Measurements from ENCODE around the gene INPP5F. TPM values are rescaled to one million over a fixed set of nuclear protein-coding genes. Genes with fewer than 3 reads are reported as not detected.

The INPP5F gene
- total and polyA plus RNA-seq, 10 of the 15 experiments (the other 5 are each of a cell fraction or from before 2014, with no cell fraction given), result 6.0 to 49.3 (median 34.3) TPM

GRCh38 chr10:119753309-119753708, 27.5 kb downstream of the INPP5F start (continued):
- TF ChIP-seq, protein P1, sequence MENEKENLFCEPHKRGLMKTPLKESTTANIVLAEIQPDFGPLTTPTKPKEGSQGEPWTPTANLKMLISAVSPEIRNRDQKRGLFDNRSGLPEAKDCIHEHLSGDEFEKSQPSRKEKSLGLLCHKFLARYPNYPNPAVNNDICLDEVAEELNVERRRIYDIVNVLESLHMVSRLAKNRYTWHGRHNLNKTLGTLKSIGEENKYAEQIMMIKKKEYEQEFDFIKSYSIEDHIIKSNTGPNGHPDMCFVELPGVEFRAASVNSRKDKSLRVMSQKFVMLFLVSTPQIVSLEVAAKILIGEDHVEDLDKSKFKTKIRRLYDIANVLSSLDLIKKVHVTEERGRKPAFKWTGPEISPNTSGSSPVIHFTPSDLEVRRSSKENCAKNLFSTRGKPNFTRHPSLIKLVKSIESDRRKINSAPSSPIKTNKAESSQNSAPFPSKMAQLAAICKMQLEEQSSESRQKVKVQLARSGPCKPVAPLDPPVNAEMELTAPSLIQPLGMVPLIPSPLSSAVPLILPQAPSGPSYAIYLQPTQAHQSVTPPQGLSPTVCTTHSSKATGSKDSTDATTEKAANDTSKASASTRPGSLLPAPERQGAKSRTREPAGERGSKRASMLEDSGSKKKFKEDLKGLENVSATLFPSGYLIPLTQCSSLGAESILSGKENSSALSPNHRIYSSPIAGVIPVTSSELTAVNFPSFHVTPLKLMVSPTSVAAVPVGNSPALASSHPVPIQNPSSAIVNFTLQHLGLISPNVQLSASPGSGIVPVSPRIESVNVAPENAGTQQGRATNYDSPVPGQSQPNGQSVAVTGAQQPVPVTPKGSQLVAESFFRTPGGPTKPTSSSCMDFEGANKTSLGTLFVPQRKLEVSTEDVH (IDR thresholded peaks at IDR 0.05; ENCODE audit: low read depth, partially characterized antibody), result no peak
- no peak for TF ChIP-seq NR2C2 (IDR thresholded peaks at IDR 0.05; ENCODE audit: borderline replicate concordance, control insufficient read depth, insufficient read length, low read depth)
- TF ChIP-seq CHD4 (IDR thresholded peaks at IDR 0.05), result no peak
- TF ChIP-seq TCF7 (IDR thresholded peaks at IDR 0.05; ENCODE audit: borderline replicate concordance), result no peak
- TF ChIP-seq E2F4 (IDR thresholded peaks at IDR 0.05; ENCODE audit: low read depth, low read length), result no peak

GRCh38 chr10:119754085-119754484, 28.2 kb downstream of the INPP5F start:
- DNase-seq (ENCODE audit: low read depth, low spot score) (no peak), ATAC-seq (no peak), FAIRE-seq (no peak)
- WGBS (ENCODE audit: insufficient coverage, insufficient replicate concordance, low lambda C conversion rate, missing lambda C conversion rate), result 80% methylated on average over 5 of the region's 5 CpGs
- Histone ChIP-seq H3K4me2 (ENCODE audit: control insufficient read depth, insufficient read depth) (no peak overlapping the region), H3K27me3 (replicated peaks in 1 of 2; ENCODE audit: control insufficient read depth in 2 of 2, insufficient read depth in 2 of 2, low read length in 1 of 2) (no peaks in the 10 kb centered on the region), H3K4me1 (ENCODE audit: control insufficient read depth, insufficient read depth, low read length) (no peaks in the 10 kb centered on the region), H3K9me3 (replicated peaks; ENCODE audit: control insufficient read depth, insufficient read depth, low read length) (no peaks in the 10 kb centered on the region), H3K36me3 (ENCODE audit: control insufficient read depth in 2 of 2, insufficient read depth in 2 of 2, low read length in 1 of 2) (peaks cover 4 to 9% of the 10 kb centered on the region in 2 experiments; a peak in 3 of 4 replicates), H3K4me3 (no peak overlapping the region), H3K9ac (ENCODE audit: control insufficient read depth, insufficient read depth, low read length) (no peak overlapping the region), H2AFZ (ENCODE audit: control insufficient read depth, low read depth, low read length) (no peak overlapping the region), H3K79me2 (ENCODE audit: control insufficient read depth, insufficient read depth, low read length) (no peaks in the 10 kb centered on the region), H4K20me1 (ENCODE audit: control insufficient read depth, insufficient read depth) (no peaks in the 10 kb centered on the region), H3K27ac (ENCODE audit: control insufficient read depth, insufficient read depth) (no peak overlapping the region)
- in situ Hi-C loops (cut with MboI), result loop anchor here (10.0 kb wide), 1 partner anchor 581 kb away; no protein-coding TSS in a partner anchor
- ChIA-PET CTCF (interaction anchor here (0.7 to 12.2 kb wide), 8 partner anchors 10 to 104 kb away, joined by 3 to 243 read pairs (median 4); partner anchors contain the start of gene INPP5F), RAD21 (ENCODE audit: unreplicated experiment) (interaction anchor here (1.6 kb wide), 1 partner anchor 106 kb away, joined by 7 read pairs; no protein-coding TSS in a partner anchor), POLR2A (interaction anchor here (0.8 kb wide), 1 partner anchor 15 kb away, joined by 3 read pairs; no protein-coding TSS in a partner anchor), SMC1A (ENCODE audit: uncharacterized antibody, unreplicated experiment) (interaction anchor here (1.3 to 12.4 kb wide), 9 partner anchors 17 to 110 kb away, joined by 3 to 172 read pairs (median 7); no protein-coding TSS in a partner anchor)
- BruUV-seq (replicated peaks), result no TSS peak
- intact Hi-C loops (cut with micrococcal nuclease; ENCODE audit: unreplicated experiment), result loop anchor here (5.0 to 10.0 kb wide), 2 partner anchors 58 to 581 kb away; no protein-coding TSS in a partner anchor
- TF ChIP-seq CREB1 (IDR thresholded peaks at IDR 0.05; ENCODE audit: low read depth) (no peak), STAT1 (conservative IDR thresholded peaks at IDR 0.05) (no peak), RCOR1 (conservative IDR thresholded peaks at IDR 0.05; ENCODE audit: low read depth, low read length) (no peak), PAX8 (IDR thresholded peaks at IDR 0.05) (no peak), CBX3 (IDR thresholded peaks at IDR 0.05; ENCODE audit: borderline replicate concordance, low read depth) (no peak), MYB (IDR thresholded peaks at IDR 0.05; ENCODE audit: borderline replicate concordance, low read depth, low read length) (no peak), EGR1 (IDR thresholded peaks at IDR 0.05; ENCODE audit: borderline replicate concordance in 1 of 2, low read depth in 2 of 2, low read length in 2 of 2) (no peak)
- TF ChIP-seq, protein P2, sequence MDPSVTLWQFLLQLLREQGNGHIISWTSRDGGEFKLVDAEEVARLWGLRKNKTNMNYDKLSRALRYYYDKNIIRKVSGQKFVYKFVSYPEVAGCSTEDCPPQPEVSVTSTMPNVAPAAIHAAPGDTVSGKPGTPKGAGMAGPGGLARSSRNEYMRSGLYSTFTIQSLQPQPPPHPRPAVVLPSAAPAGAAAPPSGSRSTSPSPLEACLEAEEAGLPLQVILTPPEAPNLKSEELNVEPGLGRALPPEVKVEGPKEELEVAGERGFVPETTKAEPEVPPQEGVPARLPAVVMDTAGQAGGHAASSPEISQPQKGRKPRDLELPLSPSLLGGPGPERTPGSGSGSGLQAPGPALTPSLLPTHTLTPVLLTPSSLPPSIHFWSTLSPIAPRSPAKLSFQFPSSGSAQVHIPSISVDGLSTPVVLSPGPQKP (IDR thresholded peaks at IDR 0.05; ENCODE audit: low read depth, low read length), result no peak
- TF ChIP-seq, protein P1 (IDR thresholded peaks at IDR 0.05; ENCODE audit: low read depth, partially characterized antibody), result no peak
